Calu3 (cell line): Measurements from ENCODE around the gene ATP5IF1. TPM values are rescaled to one million over a fixed set of nuclear protein-coding genes. Genes with fewer than 3 reads are reported as not detected.

Experiments used
- BruUV-seq: library from RNA; stranded (reverse); fragments of 400-500 nt; replicated peaks from 2 replicates; lab custom pipeline; 2021; lab: Mats Ljungman, UMichigan
- CTCF ChIA-PET: fragments of 300-600 bp; sonication (Branson Sonifier 250); formaldehyde crosslinking; loops from one replicate; lab custom pipeline; 2022; ENCODE audit warnings: antibody characterized with exemption; lab: Charles Lee
- DNase-seq: peaks from one replicate; pipeline ENCODE4 v3.0.0; 2022
- H3K27ac Mint-ChIP-seq: one replicate; pipeline ENCODE4 v1.8.0; 2022; ENCODE audit warnings: mixed read lengths; ENCODE audit not compliant: unreplicated experiment
- H3K27me3 Mint-ChIP-seq: one replicate; pipeline ENCODE4 v1.8.0; 2022; ENCODE audit warnings: mixed read lengths; ENCODE audit not compliant: unreplicated experiment
- H3K36me3 Mint-ChIP-seq: one replicate; pipeline ENCODE4 v1.8.0; 2022; ENCODE audit warnings: mild to moderate bottlenecking, moderate library complexity, mixed read lengths; ENCODE audit not compliant: insufficient read depth, unreplicated experiment
- H3K4me1 Mint-ChIP-seq: one replicate; pipeline ENCODE4 v1.8.0; 2022; ENCODE audit warnings: mild to moderate bottlenecking, low read depth, mixed read lengths; ENCODE audit not compliant: unreplicated experiment
- H3K4me3 Mint-ChIP-seq: one replicate; pipeline ENCODE4 v1.8.0; 2022; ENCODE audit warnings: mild to moderate bottlenecking, low read depth, moderate library complexity, mixed read lengths; ENCODE audit not compliant: unreplicated experiment
- H3K9me3 Mint-ChIP-seq: one replicate; pipeline ENCODE4 v1.8.0; 2022; ENCODE audit warnings: low read depth, mixed read lengths; ENCODE audit not compliant: unreplicated experiment
- intact Hi-C: fragments of 100-400 bp; cut with micrococcal nuclease; formaldehyde crosslinking; loops from one replicate; pipeline ENCODE4 v1.10.0; 2022; ENCODE audit not compliant: unreplicated experiment
- total RNA-seq: library from RNA; stranded (reverse); gene quantifications from 2 replicates; pipeline ENCODE4 v1.2.3, GENCODE V29; 2022
- TF ChIP-seq, protein P1 (sequence below): fragments of 200-600 bp; IDR thresholded peaks from one replicate; pipeline ENCODE4 v1.8.0; 2022; ENCODE audit warnings: antibody characterized with exemption; ENCODE audit not compliant: unreplicated experiment

ATP5IF1 gene
- total RNA-seq, 1 experiment from 2014 or later: 112 TPM

GRCh38 chr1:28208818-28209441, 27.0 kb upstream of the ATP5IF1 start:
- TF ChIP-seq, protein P1, sequence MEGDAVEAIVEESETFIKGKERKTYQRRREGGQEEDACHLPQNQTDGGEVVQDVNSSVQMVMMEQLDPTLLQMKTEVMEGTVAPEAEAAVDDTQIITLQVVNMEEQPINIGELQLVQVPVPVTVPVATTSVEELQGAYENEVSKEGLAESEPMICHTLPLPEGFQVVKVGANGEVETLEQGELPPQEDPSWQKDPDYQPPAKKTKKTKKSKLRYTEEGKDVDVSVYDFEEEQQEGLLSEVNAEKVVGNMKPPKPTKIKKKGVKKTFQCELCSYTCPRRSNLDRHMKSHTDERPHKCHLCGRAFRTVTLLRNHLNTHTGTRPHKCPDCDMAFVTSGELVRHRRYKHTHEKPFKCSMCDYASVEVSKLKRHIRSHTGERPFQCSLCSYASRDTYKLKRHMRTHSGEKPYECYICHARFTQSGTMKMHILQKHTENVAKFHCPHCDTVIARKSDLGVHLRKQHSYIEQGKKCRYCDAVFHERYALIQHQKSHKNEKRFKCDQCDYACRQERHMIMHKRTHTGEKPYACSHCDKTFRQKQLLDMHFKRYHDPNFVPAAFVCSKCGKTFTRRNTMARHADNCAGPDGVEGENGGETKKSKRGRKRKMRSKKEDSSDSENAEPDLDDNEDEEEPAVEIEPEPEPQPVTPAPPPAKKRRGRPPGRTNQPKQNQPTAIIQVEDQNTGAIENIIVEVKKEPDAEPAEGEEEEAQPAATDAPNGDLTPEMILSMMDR: peak; percentile 36
- no peak overlapping the region for H3K4me3 Mint-ChIP-seq
- CTCF ChIA-PET: interaction anchor here (0.6 to 1.9 kb wide), 6 partner anchors 73 to 335 kb away, joined by 3 to 23 read pairs (median 4); partner anchors contain the start of gene EYA3
- peak; percentile 53 for DNase-seq
- no peaks in the 10 kb centered on the region for H3K27me3 Mint-ChIP-seq
- H3K9me3 Mint-ChIP-seq: no peaks in the 10 kb centered on the region
- BruUV-seq: no TSS peak
- H3K36me3 Mint-ChIP-seq: peaks cover 17% of the 10 kb centered on the region
- H3K4me1 Mint-ChIP-seq: no peaks in the 10 kb centered on the region
- intact Hi-C loops: loop anchor here (1.0 kb wide), 1 partner anchor 118 kb away; no protein-coding TSS in a partner anchor
- no peak overlapping the region for H3K27ac Mint-ChIP-seq

- intact Hi-C loops: loop anchor here (1.0 kb wide), 1 partner anchor 118 kb away; no protein-coding TSS in a partner anchor
- TF ChIP-seq, protein P1: no peak
- H3K4me3 Mint-ChIP-seq: no peak overlapping the region
- H3K27me3 Mint-ChIP-seq: no peaks in the 10 kb centered on the region
- no peaks in the 10 kb centered on the region for H3K9me3 Mint-ChIP-seq
- peaks cover 20% of the 10 kb centered on the region for H3K36me3 Mint-ChIP-seq
- no peaks in the 10 kb centered on the region for H3K4me1 Mint-ChIP-seq
- no peak for DNase-seq
- CTCF ChIA-PET: interaction anchor here (0.6 to 1.9 kb wide), 5 partner anchors 74 to 334 kb away, joined by 3 to 23 read pairs (median 4); partner anchors contain the start of gene EYA3
- no TSS peak for BruUV-seq
- H3K27ac Mint-ChIP-seq: no peak overlapping the region
These were observed 26.2 kb upstream of the ATP5IF1 start for GRCh38 chr1:28209700-28210099.

- TF ChIP-seq, protein P1: no peak
- no peaks in the 10 kb centered on the region for H3K27me3 Mint-ChIP-seq
- CTCF ChIA-PET: interaction anchor here (0.6 to 1.2 kb wide), 2 partner anchors 73 to 121 kb away, joined by 3 to 4 read pairs; no protein-coding TSS in a partner anchor
- H3K36me3 Mint-ChIP-seq: peaks cover 19% of the 10 kb centered on the region
- no peak for DNase-seq
- no TSS peak for BruUV-seq
- no peaks in the 10 kb centered on the region for H3K4me1 Mint-ChIP-seq
- no peaks in the 10 kb centered on the region for H3K9me3 Mint-ChIP-seq
- intact Hi-C loops: no loop called here
- H3K27ac Mint-ChIP-seq: no peak overlapping the region
- H3K4me3 Mint-ChIP-seq: no peak overlapping the region
These were observed 22.6 kb upstream of the ATP5IF1 start for GRCh38 chr1:28213315-28213714.

DNA sequence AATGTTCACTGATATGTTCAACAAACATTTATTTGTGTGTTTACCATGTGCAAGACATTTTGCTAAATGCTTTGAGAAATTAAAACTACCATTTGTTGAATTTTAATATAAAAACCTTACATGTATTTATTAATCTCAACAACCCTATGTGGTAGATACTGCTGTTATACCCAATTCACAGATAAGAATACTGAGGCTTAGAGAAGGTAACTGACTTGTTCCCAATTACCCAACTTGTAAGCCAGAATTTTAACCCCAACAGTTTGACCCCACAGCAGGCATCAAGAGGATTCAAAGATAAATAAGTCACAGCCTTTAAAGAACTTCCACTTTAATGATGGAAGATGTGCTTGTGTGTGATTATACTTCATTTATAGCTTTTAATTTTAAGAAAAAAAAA, 6.8 kb upstream of the ATP5IF1 start:
- no TSS peak for BruUV-seq
- no peaks in the 10 kb centered on the region for H3K9me3 Mint-ChIP-seq
- no peak overlapping the region for H3K27ac Mint-ChIP-seq
- no peak overlapping the region for H3K4me3 Mint-ChIP-seq
- DNase-seq: no peak
- no peaks in the 10 kb centered on the region for H3K4me1 Mint-ChIP-seq
- CTCF ChIA-PET: no interaction called here
- H3K27me3 Mint-ChIP-seq: no peaks in the 10 kb centered on the region
- H3K36me3 Mint-ChIP-seq: peaks cover 47% of the 10 kb centered on the region
- TF ChIP-seq, protein P1: no peak
- intact Hi-C loops: no loop called here
